HG02884 (cell line): ENCODE data around the gene PARP2.

Experiments used
- ATAC-seq: cut with Tn5 transposase; IDR thresholded peaks from one replicate; pipeline ENCODE4 v1.9.1; 2021; ENCODE audit warnings: mild to moderate bottlenecking, moderate library complexity; ENCODE audit not compliant: unreplicated experiment

The PARP2 gene

GRCh38 chr14:20400589-20400964 is 57.1 kb downstream of the PARP2 start:
- ATAC-seq: no peak

GRCh38 chr14:20400965-20401593 is 57.6 kb downstream of the PARP2 start:
- no peak for ATAC-seq

GRCh38 chr14:20403521-20403920 is 60.1 kb downstream of the PARP2 start:
- no peak for ATAC-seq
